ENCODE data around the gene ZFX.

ZFX gene

GRCh38 chrX:24203072-24203808 is 53.7 kb downstream of the ZFX start:
- peaks cover 6% of the 10 kb centered on the region for H3K4me1 Mint-ChIP-seq
- no peaks in the 10 kb centered on the region for H3K27me3 Mint-ChIP-seq (ENCODE audit: low read depth)
- TF ChIP-seq CTCF (IDR thresholded peaks at IDR 0.05; ENCODE audit: unreplicated experiment in 3 of 3): no peak
- no peaks in the 10 kb centered on the region for H3K9me3 Mint-ChIP-seq
- H3K27ac Mint-ChIP-seq: peak overlapping the region in 2 of 3 experiments; percentile 2 to 66
- H3K4me3 Mint-ChIP-seq: no peak overlapping the region
- H3K36me3 Mint-ChIP-seq (ENCODE audit: low read depth): peaks cover 48% of the 10 kb centered on the region

GRCh38 chrX:24204331-24204730 is 54.8 kb downstream of the ZFX start:
- no peak overlapping the region for H3K4me3 Mint-ChIP-seq
- H3K27ac Mint-ChIP-seq: no peak overlapping the region
- H3K9me3 Mint-ChIP-seq: no peaks in the 10 kb centered on the region
- H3K27me3 Mint-ChIP-seq (ENCODE audit: low read depth): no peaks in the 10 kb centered on the region
- H3K36me3 Mint-ChIP-seq (ENCODE audit: low read depth): peaks cover 44% of the 10 kb centered on the region
- no peak for TF ChIP-seq CTCF (IDR thresholded peaks at IDR 0.05; ENCODE audit: unreplicated experiment in 3 of 3)
- H3K4me1 Mint-ChIP-seq: no peaks in the 10 kb centered on the region

- Mint-ChIP-seq H3K27me3 (ENCODE audit: low read depth) (no peaks in the 10 kb centered on the region), H3K9me3 (no peaks in the 10 kb centered on the region), H3K4me1 (no peaks in the 10 kb centered on the region), H3K4me3 (no peak overlapping the region), H3K27ac (no peak overlapping the region), H3K36me3 (ENCODE audit: low read depth) (peaks cover 46% of the 10 kb centered on the region)
- no peak for TF ChIP-seq CTCF (IDR thresholded peaks at IDR 0.05; ENCODE audit: unreplicated experiment in 3 of 3)
Measured at GRCh38 chrX:24204958-24205357, 55.4 kb downstream of the ZFX start.

GRCh38 chrX:24207826-24208225 is 58.3 kb downstream of the ZFX start:
- TF ChIP-seq CTCF (IDR thresholded peaks at IDR 0.05; ENCODE audit: unreplicated experiment in 3 of 3): no peak
- H3K27me3 Mint-ChIP-seq (ENCODE audit: low read depth): no peaks in the 10 kb centered on the region
- no peak overlapping the region for H3K4me3 Mint-ChIP-seq

GRCh38 chrX:24208496-24209240 is 59.1 kb downstream of the ZFX start:
- Mint-ChIP-seq H3K36me3 (ENCODE audit: low read depth) (peaks cover 55% of the 10 kb centered on the region), H3K9me3 (no peaks in the 10 kb centered on the region), H3K4me3 (no peak overlapping the region), H3K4me1 (no peaks in the 10 kb centered on the region), H3K27me3 (ENCODE audit: low read depth) (no peaks in the 10 kb centered on the region), H3K27ac (no peak overlapping the region)
- TF ChIP-seq CTCF (IDR thresholded peaks at IDR 0.05; ENCODE audit: unreplicated experiment in 3 of 3): no peak

More at GRCh38 chrX:24207826-24208225, 58.3 kb downstream of the ZFX start:
- Mint-ChIP-seq H3K36me3 (ENCODE audit: low read depth) (peaks cover 57% of the 10 kb centered on the region), H3K27ac (no peak overlapping the region), H3K9me3 (no peaks in the 10 kb centered on the region), H3K4me1 (no peaks in the 10 kb centered on the region)

Data from nephron (organoid).